HFFc6 (cell line): ENCODE results near the gene LARP7. TPM values are rescaled to one million over a fixed set of nuclear protein-coding genes. Genes with fewer than 3 reads are reported as not detected.
A peak's percentile ranks its signal among the peaks of the same experiment; 100 is the strongest.
"Not testable (repeated sequence)": the region's sequence is repeated elsewhere in the genome, so short reads cannot be mapped to it uniquely, and the experiment has no call there.

Source experiments
- DNase-seq: peaks from one replicate; pipeline ENCODE4 v3.0.0-alpha.2; 2018
- H3K27ac Mint-ChIP-seq: 2 replicates; pipeline ENCODE4 v1.8.0; 2020; ENCODE audit warnings: mild to moderate bottlenecking, mixed read lengths
- H3K27me3 Mint-ChIP-seq: 2 replicates; pipeline ENCODE4 v1.8.0; 2021; ENCODE audit warnings: mild to moderate bottlenecking, moderate library complexity, mixed read lengths; ENCODE audit not compliant: insufficient read depth
- H3K36me3 Mint-ChIP-seq: 2 replicates; pipeline ENCODE4 v1.8.0; 2021; ENCODE audit warnings: low read depth, mixed read lengths
- H3K4me1 Mint-ChIP-seq: 2 replicates; pipeline ENCODE4 v1.8.0; 2020; ENCODE audit warnings: low read depth, mixed read lengths
- H3K4me3 Mint-ChIP-seq: 2 replicates; pipeline ENCODE4 v1.8.0; 2020; ENCODE audit warnings: mild to moderate bottlenecking, moderate library complexity, mixed read lengths
- H3K9me3 Mint-ChIP-seq: 2 replicates; pipeline ENCODE4 v1.8.0; 2020; ENCODE audit warnings: mild to moderate bottlenecking, mixed read lengths
- total RNA-seq, 6 experiments: library from RNA; stranded (reverse); fragmentation: NEBNext Ultra II Directional; extraction: Animal tissue kit (Norgen Biotek cat#: 25700); gene quantifications; 2 replicates in 1 of 6; 3 replicates in 5 of 6; pipeline ENCODE4 v1.2.3, GENCODE V29; 2021
- TF ChIP-seq, protein P1 (sequence below): fragments of 200-600 bp; sonication (generic); IDR thresholded peaks from 2 replicates; pipeline ENCODE4 v1.5.0; 2021; ENCODE audit warnings: antibody characterized with exemption, mild to moderate bottlenecking

LARP7 gene
- total RNA-seq, 6 experiments from 2014 or later = 25.1 to 34.4 (median 30.6) TPM

DNA sequence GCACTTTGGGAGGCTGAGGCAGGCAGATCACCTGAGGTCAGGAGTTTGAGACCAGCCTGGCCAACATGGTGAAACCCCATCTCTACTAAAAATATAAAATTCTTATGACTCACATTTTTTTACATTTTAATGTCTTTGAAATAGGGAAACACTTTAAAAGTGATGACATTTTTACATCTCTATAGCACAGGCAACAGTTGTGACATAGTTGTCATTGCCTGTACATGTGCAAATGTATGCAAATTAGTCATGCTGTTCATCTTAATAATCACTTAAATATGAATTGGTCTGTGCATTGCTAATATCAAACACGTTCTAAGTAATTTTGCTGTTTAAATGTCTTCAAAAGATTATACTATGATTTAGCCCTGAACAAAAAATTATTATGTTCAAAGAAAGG is 42.0 kb upstream of the LARP7 start:
- H3K9me3 Mint-ChIP-seq = no peaks in the 10 kb centered on the region
- H3K27me3 Mint-ChIP-seq = no peaks in the 10 kb centered on the region; the same call in none of the 2 replicates
- no peak overlapping the region for H3K27ac Mint-ChIP-seq
- no peak for DNase-seq
- TF ChIP-seq, protein P1, sequence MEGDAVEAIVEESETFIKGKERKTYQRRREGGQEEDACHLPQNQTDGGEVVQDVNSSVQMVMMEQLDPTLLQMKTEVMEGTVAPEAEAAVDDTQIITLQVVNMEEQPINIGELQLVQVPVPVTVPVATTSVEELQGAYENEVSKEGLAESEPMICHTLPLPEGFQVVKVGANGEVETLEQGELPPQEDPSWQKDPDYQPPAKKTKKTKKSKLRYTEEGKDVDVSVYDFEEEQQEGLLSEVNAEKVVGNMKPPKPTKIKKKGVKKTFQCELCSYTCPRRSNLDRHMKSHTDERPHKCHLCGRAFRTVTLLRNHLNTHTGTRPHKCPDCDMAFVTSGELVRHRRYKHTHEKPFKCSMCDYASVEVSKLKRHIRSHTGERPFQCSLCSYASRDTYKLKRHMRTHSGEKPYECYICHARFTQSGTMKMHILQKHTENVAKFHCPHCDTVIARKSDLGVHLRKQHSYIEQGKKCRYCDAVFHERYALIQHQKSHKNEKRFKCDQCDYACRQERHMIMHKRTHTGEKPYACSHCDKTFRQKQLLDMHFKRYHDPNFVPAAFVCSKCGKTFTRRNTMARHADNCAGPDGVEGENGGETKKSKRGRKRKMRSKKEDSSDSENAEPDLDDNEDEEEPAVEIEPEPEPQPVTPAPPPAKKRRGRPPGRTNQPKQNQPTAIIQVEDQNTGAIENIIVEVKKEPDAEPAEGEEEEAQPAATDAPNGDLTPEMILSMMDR = no peak
- no peak overlapping the region for H3K4me3 Mint-ChIP-seq
- no peaks in the 10 kb centered on the region for H3K36me3 Mint-ChIP-seq
- H3K4me1 Mint-ChIP-seq = no peaks in the 10 kb centered on the region

DNA sequence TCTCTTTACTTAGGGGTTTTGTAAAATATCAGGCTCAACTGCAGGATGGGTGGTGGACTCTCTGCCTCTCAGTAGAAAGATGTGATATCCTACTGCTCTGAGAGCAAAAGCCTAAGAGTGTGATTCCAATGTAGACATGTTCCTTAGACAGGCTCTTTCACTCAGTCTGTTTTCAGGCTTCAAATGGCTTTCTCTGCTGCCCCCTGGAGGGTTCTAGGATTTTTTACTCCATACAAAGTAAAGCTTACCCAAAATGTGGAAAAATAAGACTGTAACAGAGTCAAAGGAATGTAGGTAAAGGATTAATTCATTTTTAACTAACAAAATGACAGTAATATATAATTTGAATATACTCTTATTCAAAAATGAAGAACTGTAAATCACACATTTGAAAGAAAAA is 32.4 kb upstream of the LARP7 start:
- TF ChIP-seq, protein P1 = peak; percentile 84
- no peak overlapping the region for H3K4me3 Mint-ChIP-seq

DNA sequence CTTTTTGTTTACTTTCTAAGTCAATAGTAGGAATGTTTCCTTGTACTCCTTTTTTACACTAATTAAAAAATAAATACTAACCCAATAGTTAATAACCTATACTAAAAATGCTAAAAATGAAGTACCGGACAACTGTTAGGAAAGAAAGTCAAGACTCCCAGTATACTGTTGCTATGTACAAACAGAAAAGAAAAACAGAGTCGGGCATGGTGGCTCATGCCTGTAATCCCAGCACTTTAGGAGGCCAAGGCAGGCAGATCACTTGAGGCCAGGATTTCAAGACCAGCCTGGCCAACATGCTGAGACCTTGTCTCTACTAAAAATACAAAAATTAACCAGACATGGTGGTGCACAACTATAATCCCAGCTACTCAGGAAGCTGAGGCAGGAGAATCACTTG is 24.1 kb upstream of the LARP7 start:
- not testable (repeated sequence) for H3K4me3 Mint-ChIP-seq, H3K27me3 Mint-ChIP-seq, H3K27ac Mint-ChIP-seq, H3K4me1 Mint-ChIP-seq, H3K36me3 Mint-ChIP-seq, H3K9me3 Mint-ChIP-seq, DNase-seq

More for the DNA sequence above, 32.4 kb upstream of the LARP7 start:
- no peaks in the 10 kb centered on the region for H3K9me3 Mint-ChIP-seq
- H3K36me3 Mint-ChIP-seq = no peaks in the 10 kb centered on the region
- no peak overlapping the region for H3K27ac Mint-ChIP-seq
- peak; percentile 58 for DNase-seq
- no peaks in the 10 kb centered on the region for H3K27me3 Mint-ChIP-seq
- no peaks in the 10 kb centered on the region for H3K4me1 Mint-ChIP-seq

DNA sequence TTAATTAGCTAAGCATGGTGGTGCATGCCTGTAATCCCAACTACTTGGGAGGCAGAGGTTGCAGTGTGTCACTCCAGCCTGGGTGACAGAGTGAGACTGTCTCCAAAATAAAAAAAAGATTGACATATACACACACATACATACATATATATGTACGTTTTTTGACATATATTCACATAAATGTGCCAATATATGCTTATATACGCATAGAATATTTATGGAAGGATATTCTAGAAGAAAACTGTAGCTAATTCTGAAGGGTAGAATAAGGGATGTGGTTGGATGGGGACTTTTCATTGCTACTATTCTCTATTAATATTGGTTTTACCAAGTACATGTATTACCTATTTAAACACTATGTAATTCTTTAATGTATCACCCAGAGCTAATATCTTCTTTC is 20.0 kb upstream of the LARP7 start:
- no peak for DNase-seq
- Mint-ChIP-seq H3K9me3 (no peaks in the 10 kb centered on the region), H3K4me1 (no peaks in the 10 kb centered on the region), H3K27me3 (no peaks in the 10 kb centered on the region), H3K27ac (no peak overlapping the region), H3K4me3 (no peak overlapping the region), H3K36me3 (no peaks in the 10 kb centered on the region)
- TF ChIP-seq, protein P1 = no peak

DNA sequence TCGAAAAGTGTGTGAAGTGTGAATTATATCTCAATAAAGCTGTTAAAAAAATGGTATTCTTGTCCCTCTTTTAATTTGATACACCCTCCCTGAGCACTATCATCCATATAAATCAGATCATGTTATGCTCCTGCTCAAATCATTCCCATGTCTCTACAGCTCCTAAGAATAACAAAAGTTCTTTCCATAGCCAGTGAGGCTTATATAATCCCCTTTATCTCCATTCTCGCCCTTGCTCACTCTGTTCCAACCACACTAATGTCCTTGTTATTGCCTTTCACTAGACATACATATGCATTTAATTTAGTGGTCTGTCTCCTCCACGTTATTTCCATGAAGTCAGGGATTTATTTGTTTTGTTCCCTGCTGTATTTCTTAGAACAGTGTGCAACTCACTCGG is 10.7 kb upstream of the LARP7 start:
- H3K4me3 Mint-ChIP-seq = no peak overlapping the region
- TF ChIP-seq, protein P1 = no peak

DNA sequence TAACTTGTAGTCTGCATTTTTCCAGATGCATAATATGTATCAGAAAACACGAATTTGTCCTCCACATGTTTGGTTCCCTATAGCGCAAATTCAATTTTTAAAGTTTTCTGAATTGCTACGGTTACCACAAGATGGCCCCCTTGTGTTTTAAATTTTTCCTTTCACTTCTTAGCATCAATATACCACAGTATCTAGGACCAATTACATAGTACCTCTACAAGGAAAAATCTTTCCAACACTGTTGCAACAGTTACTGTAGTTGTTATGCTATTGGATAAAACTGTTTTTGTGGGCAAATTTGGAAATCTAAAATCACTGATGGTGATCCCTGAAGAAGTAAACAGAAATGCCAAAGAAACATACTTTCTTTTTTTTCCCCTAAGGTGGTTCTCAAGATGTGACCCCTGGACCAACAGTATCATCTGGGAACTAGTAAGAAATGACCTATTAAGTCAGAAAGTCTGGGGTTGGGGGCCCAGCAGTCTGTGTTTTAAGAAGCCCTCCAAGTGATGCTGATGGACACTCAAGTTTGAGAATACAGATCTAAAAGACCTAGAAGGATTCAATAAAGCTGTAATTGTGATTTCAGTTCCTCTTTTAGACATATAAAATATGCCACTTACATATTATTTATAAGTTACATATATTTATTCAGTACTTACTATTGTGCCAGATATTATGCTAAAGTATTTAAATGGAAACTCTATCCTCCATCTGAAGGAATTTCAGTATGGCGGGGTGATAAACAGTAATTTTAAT is 3.3 kb upstream of the LARP7 start:
- H3K27me3 Mint-ChIP-seq = no peaks in the 10 kb centered on the region
- H3K4me1 Mint-ChIP-seq = 0 out of 2 replicates have a peak, but pooled peaks cover 5% of the 10 kb centered on the region
- H3K9me3 Mint-ChIP-seq = no peaks in the 10 kb centered on the region
- peak overlapping the region; percentile 52 for H3K27ac Mint-ChIP-seq
- TF ChIP-seq, protein P1 = peak; percentile 76
- H3K36me3 Mint-ChIP-seq = peaks cover 5% of the 10 kb centered on the region; the same call in 1 of the 2 replicates
- H3K4me3 Mint-ChIP-seq = no peak overlapping the region
- peak; percentile 42 for DNase-seq

More for the DNA sequence above, 10.7 kb upstream of the LARP7 start:
- H3K27me3 Mint-ChIP-seq = no peaks in the 10 kb centered on the region
- H3K36me3 Mint-ChIP-seq = peaks cover 13% of the 10 kb centered on the region
- H3K4me1 Mint-ChIP-seq = no peaks in the 10 kb centered on the region
- H3K27ac Mint-ChIP-seq = no peak overlapping the region
- no peaks in the 10 kb centered on the region for H3K9me3 Mint-ChIP-seq
- DNase-seq = no peak
